GM19372 (cell line): ENCODE measurements around the gene SUFU.

Experiments used
- ATAC-seq: cut with Tn5 transposase; IDR thresholded peaks from one replicate; pipeline ENCODE4 v1.9.1; 2021; ENCODE audit warnings: mild to moderate bottlenecking, low read depth, moderate library complexity; ENCODE audit not compliant: unreplicated experiment

SUFU gene

GRCh38 chr10:102613785-102614184, 110.0 kb downstream of the SUFU start:
- no peak for ATAC-seq

GRCh38 chr10:102614888-102615287, 111.1 kb downstream of the SUFU start:
- no peak for ATAC-seq

- no peak for ATAC-seq
Observed at GRCh38 chr10:102615361-102615760, 111.6 kb downstream of the SUFU start.

- no peak for ATAC-seq
Observed at GRCh38 chr10:102616066-102616770, 112.4 kb downstream of the SUFU start.

- no peak for ATAC-seq
Observed at GRCh38 chr10:102617041-102617440, 113.3 kb downstream of the SUFU start.

- ATAC-seq = no peak
Observed at GRCh38 chr10:102617816-102618215, 114.0 kb downstream of the SUFU start.

GRCh38 chr10:102619281-102619981, 115.7 kb downstream of the SUFU start:
- no peak for ATAC-seq

GRCh38 chr10:102620138-102620590, 116.4 kb downstream of the SUFU start:
- no peak for ATAC-seq

GRCh38 chr10:102620591-102621442, 117.0 kb downstream of the SUFU start:
- ATAC-seq = no peak

GRCh38 chr10:102621443-102622325, 117.9 kb downstream of the SUFU start:
- ATAC-seq = no peak

- no peak for ATAC-seq
Observed at GRCh38 chr10:102624094-102624493, 120.3 kb downstream of the SUFU start.

GRCh38 chr10:102624751-102625645, 121.2 kb downstream of the SUFU start:
- no peak for ATAC-seq

- ATAC-seq = no peak
Observed at GRCh38 chr10:102626026-102626685, 122.4 kb downstream of the SUFU start.

- ATAC-seq = no peak
Observed at GRCh38 chr10:102627291-102627735, 123.5 kb downstream of the SUFU start.

GRCh38 chr10:102627736-102628293, 124.0 kb downstream of the SUFU start:
- no peak for ATAC-seq

- ATAC-seq = no peak
Observed at GRCh38 chr10:102628451-102628911, 124.7 kb downstream of the SUFU start.

GRCh38 chr10:102629661-102630614, 126.2 kb downstream of the SUFU start:
- no peak for ATAC-seq
